ENCODE measurements around the gene KLHL41.
"Not testable (repeated sequence)": the region's sequence is repeated elsewhere in the genome, so short reads cannot be mapped to it uniquely, and the experiment has no call there.

DNA sequence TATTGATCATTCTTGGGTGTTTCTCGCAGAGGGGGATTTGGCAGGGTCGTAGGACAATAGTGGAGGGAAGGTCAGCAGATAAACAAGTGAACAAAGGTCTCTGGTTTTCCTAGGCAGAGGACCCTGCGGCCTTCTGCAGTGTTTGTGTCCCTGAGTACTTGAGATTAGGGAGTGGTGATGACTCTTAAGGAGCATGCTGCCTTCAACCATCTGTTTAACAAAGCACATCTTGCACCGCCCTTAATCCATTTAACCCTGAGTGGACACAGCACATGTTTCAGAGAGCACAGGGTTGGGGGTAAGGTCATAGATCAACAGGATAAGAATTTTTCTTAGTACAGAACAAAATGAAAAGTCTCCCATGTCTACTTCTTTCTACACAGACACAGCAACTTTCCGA is 65.0 kb downstream of the KLHL41 start:
- TF ChIP-seq EP300 (IDR thresholded peaks at IDR 0.05; ENCODE audit: low read depth in 2 of 2, low read length in 2 of 2); EP300 (CRISPR knock-in tag; IDR thresholded peaks at IDR 0.05; ENCODE audit: borderline replicate concordance); ARNT (IDR thresholded peaks at IDR 0.05); ZNF605 (CRISPR knock-in tag; IDR thresholded peaks at IDR 0.05); TEAD2 (CRISPR knock-in tag; IDR thresholded peaks at IDR 0.05); ZNF180 (CRISPR knock-in tag; IDR thresholded peaks at IDR 0.05; ENCODE audit: borderline replicate concordance, low read depth); PHB2 (IDR thresholded peaks at IDR 0.05; ENCODE audit: partially characterized antibody); ZNF274 (CRISPR knock-in tag; IDR thresholded peaks at IDR 0.05); FOXA3 (CRISPR knock-in tag; IDR thresholded peaks at IDR 0.05); ZFP90 (CRISPR knock-in tag; IDR thresholded peaks at IDR 0.05; ENCODE audit: borderline replicate concordance); ZNF333 (CRISPR knock-in tag; IDR thresholded peaks at IDR 0.05; ENCODE audit: borderline replicate concordance): not testable (repeated sequence)
- TF ChIP-seq, protein P1, sequence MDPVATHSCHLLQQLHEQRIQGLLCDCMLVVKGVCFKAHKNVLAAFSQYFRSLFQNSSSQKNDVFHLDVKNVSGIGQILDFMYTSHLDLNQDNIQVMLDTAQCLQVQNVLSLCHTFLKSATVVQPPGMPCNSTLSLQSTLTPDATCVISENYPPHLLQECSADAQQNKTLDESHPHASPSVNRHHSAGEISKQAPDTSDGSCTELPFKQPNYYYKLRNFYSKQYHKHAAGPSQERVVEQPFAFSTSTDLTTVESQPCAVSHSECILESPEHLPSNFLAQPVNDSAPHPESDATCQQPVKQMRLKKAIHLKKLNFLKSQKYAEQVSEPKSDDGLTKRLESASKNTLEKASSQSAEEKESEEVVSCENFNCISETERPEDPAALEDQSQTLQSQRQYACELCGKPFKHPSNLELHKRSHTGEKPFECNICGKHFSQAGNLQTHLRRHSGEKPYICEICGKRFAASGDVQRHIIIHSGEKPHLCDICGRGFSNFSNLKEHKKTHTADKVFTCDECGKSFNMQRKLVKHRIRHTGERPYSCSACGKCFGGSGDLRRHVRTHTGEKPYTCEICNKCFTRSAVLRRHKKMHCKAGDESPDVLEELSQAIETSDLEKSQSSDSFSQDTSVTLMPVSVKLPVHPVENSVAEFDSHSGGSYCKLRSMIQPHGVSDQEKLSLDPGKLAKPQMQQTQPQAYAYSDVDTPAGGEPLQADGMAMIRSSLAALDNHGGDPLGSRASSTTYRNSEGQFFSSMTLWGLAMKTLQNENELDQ (CRISPR knock-in tag; IDR thresholded peaks at IDR 0.05; ENCODE audit: borderline replicate concordance) = not testable (repeated sequence)
- TF ChIP-seq, protein P2, sequence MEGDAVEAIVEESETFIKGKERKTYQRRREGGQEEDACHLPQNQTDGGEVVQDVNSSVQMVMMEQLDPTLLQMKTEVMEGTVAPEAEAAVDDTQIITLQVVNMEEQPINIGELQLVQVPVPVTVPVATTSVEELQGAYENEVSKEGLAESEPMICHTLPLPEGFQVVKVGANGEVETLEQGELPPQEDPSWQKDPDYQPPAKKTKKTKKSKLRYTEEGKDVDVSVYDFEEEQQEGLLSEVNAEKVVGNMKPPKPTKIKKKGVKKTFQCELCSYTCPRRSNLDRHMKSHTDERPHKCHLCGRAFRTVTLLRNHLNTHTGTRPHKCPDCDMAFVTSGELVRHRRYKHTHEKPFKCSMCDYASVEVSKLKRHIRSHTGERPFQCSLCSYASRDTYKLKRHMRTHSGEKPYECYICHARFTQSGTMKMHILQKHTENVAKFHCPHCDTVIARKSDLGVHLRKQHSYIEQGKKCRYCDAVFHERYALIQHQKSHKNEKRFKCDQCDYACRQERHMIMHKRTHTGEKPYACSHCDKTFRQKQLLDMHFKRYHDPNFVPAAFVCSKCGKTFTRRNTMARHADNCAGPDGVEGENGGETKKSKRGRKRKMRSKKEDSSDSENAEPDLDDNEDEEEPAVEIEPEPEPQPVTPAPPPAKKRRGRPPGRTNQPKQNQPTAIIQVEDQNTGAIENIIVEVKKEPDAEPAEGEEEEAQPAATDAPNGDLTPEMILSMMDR (CRISPR knock-in tag; IDR thresholded peaks at IDR 0.05) = not testable (repeated sequence)
- TF ChIP-seq, protein P3, sequence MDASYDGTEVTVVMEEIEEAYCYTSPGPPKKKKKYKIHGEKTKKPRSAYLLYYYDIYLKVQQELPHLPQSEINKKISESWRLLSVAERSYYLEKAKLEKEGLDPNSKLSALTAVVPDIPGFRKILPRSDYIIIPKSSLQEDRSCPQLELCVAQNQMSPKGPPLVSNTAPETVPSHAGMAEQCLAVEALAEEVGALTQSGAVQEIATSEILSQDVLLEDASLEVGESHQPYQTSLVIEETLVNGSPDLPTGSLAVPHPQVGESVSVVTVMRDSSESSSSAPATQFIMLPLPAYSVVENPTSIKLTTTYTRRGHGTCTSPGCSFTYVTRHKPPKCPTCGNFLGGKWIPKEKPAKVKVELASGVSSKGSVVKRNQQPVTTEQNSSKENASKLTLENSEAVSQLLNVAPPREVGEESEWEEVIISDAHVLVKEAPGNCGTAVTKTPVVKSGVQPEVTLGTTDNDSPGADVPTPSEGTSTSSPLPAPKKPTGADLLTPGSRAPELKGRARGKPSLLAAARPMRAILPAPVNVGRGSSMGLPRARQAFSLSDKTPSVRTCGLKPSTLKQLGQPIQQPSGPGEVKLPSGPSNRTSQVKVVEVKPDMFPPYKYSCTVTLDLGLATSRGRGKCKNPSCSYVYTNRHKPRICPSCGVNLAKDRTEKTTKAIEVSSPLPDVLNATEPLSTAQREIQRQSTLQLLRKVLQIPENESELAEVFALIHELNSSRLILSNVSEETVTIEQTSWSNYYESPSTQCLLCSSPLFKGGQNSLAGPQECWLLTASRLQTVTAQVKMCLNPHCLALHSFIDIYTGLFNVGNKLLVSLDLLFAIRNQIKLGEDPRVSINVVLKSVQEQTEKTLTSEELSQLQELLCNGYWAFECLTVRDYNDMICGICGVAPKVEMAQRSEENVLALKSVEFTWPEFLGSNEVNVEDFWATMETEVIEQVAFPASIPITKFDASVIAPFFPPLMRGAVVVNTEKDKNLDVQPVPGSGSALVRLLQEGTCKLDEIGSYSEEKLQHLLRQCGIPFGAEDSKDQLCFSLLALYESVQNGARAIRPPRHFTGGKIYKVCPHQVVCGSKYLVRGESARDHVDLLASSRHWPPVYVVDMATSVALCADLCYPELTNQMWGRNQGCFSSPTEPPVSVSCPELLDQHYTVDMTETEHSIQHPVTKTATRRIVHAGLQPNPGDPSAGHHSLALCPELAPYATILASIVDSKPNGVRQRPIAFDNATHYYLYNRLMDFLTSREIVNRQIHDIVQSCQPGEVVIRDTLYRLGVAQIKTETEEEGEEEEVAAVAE (CRISPR knock-in tag; IDR thresholded peaks at IDR 0.05; ENCODE audit: borderline replicate concordance) = not testable (repeated sequence)
- TF ChIP-seq, protein P4, sequence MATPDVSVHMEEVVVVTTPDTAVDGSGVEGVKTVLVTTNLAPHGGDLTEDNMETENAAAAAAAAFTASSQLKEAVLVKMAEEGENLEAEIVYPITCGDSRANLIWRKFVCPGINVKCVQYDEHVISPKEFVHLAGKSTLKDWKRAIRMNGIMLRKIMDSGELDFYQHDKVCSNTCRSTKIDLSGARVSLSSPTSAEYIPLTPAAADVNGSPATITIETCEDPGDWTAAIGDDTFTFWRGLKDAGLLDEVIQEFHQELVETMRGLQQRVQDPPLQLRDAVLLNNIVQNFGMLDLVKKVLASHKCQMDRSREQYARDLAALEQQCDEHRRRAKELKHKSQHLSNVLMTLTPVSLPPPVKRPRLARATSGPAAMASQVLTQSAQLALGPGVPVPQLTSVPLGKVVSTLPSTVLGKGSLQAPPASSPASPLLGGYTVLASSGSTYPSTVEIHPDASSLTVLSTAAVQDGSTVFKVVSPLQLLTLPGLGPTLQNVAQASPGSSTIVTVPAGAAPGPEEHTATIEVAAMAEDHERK (CRISPR knock-in tag; IDR thresholded peaks at IDR 0.05; ENCODE audit: low read depth) = not testable (repeated sequence)

Measured in HepG2 (cell line).